HG03571 (cell line): ENCODE data around the gene SMNDC1.
"Not testable (repeated sequence)": the region's sequence is repeated elsewhere in the genome, so short reads cannot be mapped to it uniquely, and the experiment has no call there.

Experiments used
- ATAC-seq: cut with Tn5 transposase; IDR thresholded peaks from one replicate; pipeline ENCODE4 v1.9.1; 2021; ENCODE audit not compliant: unreplicated experiment

SMNDC1 gene

DNA sequence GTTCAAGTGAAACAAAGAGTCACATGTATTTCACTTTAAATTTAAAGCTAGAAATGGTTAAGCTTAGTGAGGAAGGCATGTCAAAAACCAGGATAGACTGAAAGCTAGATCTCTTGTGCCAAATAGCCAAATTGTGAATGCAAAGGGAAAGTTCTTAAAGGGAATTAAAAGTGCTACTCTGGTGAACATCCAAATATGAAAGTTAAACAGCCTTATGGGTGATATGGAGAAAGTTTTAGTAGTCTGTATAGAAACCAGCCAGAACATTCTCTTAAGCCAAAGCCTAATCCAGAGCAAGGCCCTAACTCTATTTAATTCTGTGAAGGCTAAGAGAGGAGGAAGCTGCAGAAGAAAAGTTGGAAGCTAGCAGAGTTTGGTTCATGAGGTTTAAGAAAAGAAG, 50.3 kb downstream of the SMNDC1 start:
- ATAC-seq: no peak

DNA sequence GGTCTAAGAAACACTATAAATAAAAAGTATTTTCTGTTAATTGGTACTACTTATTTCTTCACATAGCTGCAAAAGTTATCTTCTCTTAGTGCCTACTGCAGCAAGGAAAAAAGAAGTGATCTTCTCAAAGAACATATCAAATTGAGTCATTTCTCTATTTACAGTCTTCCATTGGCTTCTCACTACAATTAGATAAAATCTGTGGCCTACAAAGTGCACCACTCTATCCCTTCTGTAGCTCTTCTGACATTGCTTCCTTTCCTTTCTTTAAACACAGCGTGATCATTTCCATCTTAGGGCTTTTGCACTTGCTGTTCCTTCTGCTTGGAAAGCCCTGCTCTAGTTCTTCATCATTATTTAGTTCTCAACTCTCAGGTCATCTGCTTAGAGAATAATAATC, 52.6 kb downstream of the SMNDC1 start:
- no peak for ATAC-seq

DNA sequence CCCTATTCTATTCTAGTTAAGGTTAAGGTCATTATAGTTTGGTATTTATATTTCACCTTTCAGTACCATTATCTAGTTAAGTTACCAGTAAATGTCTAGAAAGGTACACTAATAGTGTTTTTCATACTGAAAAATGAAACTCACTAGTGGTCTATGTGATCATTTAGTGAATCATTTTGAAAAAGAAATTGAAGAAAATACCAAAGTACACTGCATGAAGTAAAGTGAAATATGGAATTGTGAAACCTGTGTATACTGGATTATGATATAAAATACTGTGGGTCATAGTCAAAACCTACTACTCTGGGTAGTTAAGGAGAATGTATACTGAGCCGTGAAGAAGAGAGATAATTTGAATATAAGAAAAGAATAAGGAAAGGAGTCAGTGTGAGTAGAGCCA, 53.3 kb downstream of the SMNDC1 start:
- peak; percentile 92 for ATAC-seq

DNA sequence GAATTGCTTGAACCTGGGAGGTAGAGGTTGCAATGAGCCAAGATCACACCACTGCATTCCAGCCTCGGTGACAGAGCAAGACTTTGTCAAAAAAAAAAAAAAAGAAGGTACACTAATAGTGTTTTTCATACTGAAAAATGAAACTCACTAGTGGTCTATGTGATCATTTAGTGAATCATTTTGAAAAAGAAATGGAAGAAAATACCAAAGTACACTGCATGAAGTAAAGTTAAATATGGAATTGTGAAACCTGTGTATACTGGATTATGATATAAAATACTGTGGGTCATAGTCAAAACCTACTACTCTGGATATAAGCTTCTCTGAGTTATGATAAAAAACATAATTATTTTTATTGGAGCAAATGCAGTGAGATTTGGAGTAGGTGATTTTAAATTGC, 55.2 kb downstream of the SMNDC1 start:
- peak; percentile 41 for ATAC-seq

DNA sequence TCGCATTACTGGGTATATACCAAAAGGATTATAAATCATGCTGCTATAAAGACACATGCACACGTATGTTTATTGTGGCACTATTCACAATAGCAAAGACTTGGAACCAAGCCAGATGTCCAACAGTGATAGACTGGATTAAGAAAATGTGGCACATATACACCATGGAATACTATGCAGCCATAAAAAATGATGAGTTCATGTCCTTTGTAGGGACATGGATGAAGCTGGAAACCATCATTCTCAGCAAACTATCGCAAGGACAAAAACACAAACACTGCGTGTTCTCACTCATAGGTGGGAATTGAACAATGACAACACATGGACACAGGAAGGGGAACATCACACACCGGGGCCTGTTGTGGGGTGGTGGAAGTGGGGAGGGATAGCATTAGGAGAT, 56.9 kb downstream of the SMNDC1 start:
- not testable (repeated sequence) for ATAC-seq

DNA sequence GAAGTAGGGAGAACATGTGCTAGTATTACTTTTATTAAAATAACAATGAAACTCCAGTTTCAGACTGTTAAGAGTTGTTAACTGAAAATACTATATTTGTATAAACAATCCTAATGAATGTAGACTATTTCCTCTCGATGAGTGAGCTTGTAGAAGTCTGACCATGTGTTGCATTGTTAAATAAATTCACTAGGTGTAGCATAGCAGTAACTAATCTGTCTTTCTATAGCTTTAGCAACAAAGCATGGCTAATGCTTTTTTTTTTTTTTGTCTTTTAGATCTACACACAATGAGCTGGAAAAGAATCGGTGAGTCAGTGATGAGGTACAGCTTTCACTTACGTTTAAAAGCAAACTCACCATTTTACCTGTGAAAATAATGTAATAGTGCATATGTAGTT, 60.2 kb downstream of the SMNDC1 start:
- ATAC-seq: no peak

DNA sequence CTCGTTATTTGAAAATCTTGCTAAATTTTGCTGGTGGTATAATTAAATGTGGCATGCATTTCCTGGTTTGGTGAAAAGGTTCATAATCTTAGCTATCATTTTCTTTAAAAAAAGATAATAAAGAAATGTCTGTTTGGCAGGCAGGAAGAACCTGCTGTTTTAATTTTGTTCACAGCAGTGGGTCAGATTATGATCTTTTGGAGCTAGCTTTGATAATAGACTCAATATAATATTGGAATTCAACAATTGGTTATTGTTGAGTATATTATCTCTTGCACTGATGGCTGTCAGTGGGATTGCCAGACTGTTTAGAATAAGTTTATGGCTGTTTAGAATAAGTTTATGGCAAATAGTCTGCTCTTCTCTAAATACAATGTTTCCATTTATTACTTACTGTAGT, 62.2 kb downstream of the SMNDC1 start:
- no peak for ATAC-seq

DNA sequence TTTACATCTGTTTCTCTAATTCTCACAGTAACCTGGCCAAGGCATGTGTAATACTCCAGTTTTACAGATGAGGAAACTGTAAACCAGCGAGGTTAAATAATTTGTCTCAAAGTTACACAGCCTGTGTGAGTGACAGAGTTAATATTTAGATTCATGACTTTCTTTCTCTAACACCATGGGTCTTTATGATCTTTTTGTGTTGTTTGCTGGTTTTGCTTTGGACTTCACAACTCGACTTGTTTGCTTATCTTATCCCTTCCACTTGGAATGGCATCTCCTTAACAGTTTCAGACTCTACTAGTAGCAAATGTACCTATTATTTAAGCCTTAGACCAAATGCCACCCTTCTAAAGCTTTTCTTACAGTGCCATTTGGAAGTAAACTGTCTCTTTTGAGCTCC, 62.9 kb downstream of the SMNDC1 start:
- no peak for ATAC-seq

DNA sequence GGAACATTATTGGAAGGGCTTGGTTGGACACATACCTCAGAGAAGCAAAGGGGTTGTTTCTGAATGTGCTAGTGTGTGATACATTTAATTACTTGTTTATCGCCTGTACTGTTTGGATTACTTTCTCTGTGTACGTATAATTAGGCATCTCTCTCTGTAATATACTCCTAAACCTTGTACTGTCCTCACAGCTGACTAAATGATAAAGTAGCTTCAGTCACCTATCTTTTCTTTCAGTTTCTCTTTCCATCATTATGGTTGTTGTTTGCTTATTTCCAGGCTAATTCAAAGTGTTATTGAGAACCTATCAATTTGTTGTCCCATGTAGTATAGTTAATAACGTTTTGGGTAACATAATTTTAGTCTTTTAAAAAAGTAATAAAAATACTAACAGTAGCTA, 63.3 kb downstream of the SMNDC1 start:
- no peak for ATAC-seq
